ENCODE measurements around the gene PTPRN2. TPM values are rescaled to one million over a fixed set of nuclear protein-coding genes. Genes with fewer than 3 reads are reported as not detected.

Gene PTPRN2
- total RNA-seq, 1 experiment from 2014 or later: 1.1 TPM

DNA sequence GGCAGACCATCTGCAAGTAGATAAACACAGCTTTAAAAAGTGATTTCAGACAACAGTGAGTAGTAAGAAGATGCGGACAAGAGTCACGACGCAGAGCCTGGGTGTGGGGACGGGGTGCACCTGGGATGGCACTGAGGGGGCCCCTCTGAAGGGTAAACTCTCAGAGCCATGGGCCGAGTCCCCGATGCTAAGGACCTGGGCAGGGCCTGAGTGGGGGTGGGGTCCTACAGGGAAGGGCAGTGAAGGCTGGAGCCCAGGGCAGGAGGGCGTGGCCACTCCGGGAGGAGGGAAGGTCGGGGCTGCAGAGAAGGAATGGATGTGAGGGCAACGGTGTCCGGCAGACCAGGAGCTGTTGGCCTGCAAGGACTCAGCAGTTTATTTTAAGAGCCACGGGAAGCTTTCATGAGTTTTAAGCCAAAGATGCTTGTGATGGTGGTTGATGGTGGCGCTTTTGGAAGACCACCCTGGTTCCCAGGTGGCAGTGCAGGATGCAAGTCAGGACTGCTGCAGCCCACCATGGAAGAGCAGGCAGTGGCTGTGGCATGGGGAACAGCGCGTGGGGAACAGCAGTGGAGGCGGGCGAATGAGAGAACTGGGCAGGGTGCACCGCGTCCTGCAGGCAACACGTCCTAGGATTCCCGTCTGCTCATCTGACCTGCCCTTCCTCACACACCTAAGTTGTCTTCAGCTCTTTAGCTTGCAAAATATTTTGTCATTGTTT lies 954.0 kb downstream of the PTPRN2 start:
- H3K9me3 ChIP-seq (ENCODE audit: control insufficient read depth, insufficient read depth, low read depth, low read length): no peaks in the 10 kb centered on the region
- no peaks in the 10 kb centered on the region for H3K36me3 ChIP-seq (ENCODE audit: control insufficient read depth, insufficient read depth, low read length)
- in situ Hi-C loops (cut with HindIII; ENCODE audit: low pct_unique_long_range_greater_than_20kb, low sequenced_read_pairs): no loop called here
- POLR2A ChIA-PET: no interaction called here
- BruUV-seq (replicated peaks): no TSS peak
- no peak overlapping the region for H3K4me3 ChIP-seq (ENCODE audit: low read depth in 2 of 2, low read length in 2 of 2)
- intact Hi-C loops (cut with micrococcal nuclease; ENCODE audit: unreplicated experiment): no loop called here
- no peaks in the 10 kb centered on the region for H3K27me3 ChIP-seq (ENCODE audit: control insufficient read depth, insufficient read depth, low read length)
- no peak for TF ChIP-seq REST (IDR thresholded peaks at IDR 0.05; ENCODE audit: insufficient read depth in 1 of 2, low read depth in 2 of 2, low read length in 1 of 2)
- TF ChIP-seq SIN3A (IDR thresholded peaks at IDR 0.05; ENCODE audit: borderline replicate concordance, insufficient read depth, low read depth, low read length): no peak
- no peak for TF ChIP-seq POLR2AphosphoS5 (IDR thresholded peaks at IDR 0.05; ENCODE audit: low read depth, low read length)
- TF ChIP-seq CTCF (IDR thresholded peaks at IDR 0.05): no peak
- TF ChIP-seq TCF7L2 (IDR thresholded peaks at IDR 0.05; ENCODE audit: low read depth, low read length): no peak
- H3K4me1 ChIP-seq (ENCODE audit: control insufficient read depth, insufficient read depth, low read length): no peaks in the 10 kb centered on the region
- ATAC-seq (no peak), DNase-seq (ENCODE audit: low read depth, low spot score) (no peak)
- H3K27ac ChIP-seq (ENCODE audit: low read length): no peak overlapping the region
- CTCF ChIA-PET: interaction anchor here (0.6 kb wide), 1 partner anchor 1423 kb away, joined by 5 read pairs; no protein-coding TSS in a partner anchor

GRCh38 chr7:157630301-157630853 lies 957.2 kb downstream of the PTPRN2 start:
- intact Hi-C loops (cut with micrococcal nuclease; ENCODE audit: unreplicated experiment) (no loop called here), in situ Hi-C loops (cut with HindIII; ENCODE audit: low pct_unique_long_range_greater_than_20kb, low sequenced_read_pairs) (no loop called here)
- no peak for TF ChIP-seq REST (IDR thresholded peaks at IDR 0.05; ENCODE audit: insufficient read depth in 1 of 2, low read depth in 2 of 2, low read length in 1 of 2)
- no peak for TF ChIP-seq POLR2AphosphoS5 (IDR thresholded peaks at IDR 0.05; ENCODE audit: low read depth, low read length)
- TF ChIP-seq SIN3A (IDR thresholded peaks at IDR 0.05; ENCODE audit: borderline replicate concordance, insufficient read depth, low read depth, low read length): no peak
- no peak for TF ChIP-seq CTCF (IDR thresholded peaks at IDR 0.05)
- no peak for TF ChIP-seq TCF7L2 (IDR thresholded peaks at IDR 0.05; ENCODE audit: low read depth, low read length)
- Histone ChIP-seq H3K9me3 (ENCODE audit: control insufficient read depth, insufficient read depth, low read depth, low read length) (no peaks in the 10 kb centered on the region), H3K36me3 (ENCODE audit: control insufficient read depth, insufficient read depth, low read length) (no peaks in the 10 kb centered on the region), H3K27me3 (ENCODE audit: control insufficient read depth, insufficient read depth, low read length) (no peaks in the 10 kb centered on the region), H3K4me3 (ENCODE audit: low read depth in 2 of 2, low read length in 2 of 2) (no peak overlapping the region), H3K27ac (ENCODE audit: low read length) (no peak overlapping the region), H3K4me1 (ENCODE audit: control insufficient read depth, insufficient read depth, low read length) (no peaks in the 10 kb centered on the region)
- BruUV-seq (replicated peaks): no TSS peak
- DNase-seq (ENCODE audit: low read depth, low spot score): no peak
- no peak for ATAC-seq
- CTCF ChIA-PET: no interaction called here
- POLR2A ChIA-PET: no interaction called here
